Loucy (cell line): Measurements from ENCODE around the gene SLC8B1.
"Not testable (repeated sequence)": the region's sequence is repeated elsewhere in the genome, so short reads cannot be mapped to it uniquely, and the experiment has no call there.

Experiments
- H2AFZ ChIP-seq: fragments of 200-600 bp; sonication (generic); 2 replicates; pipeline ENCODE4 v1.6.0; 2016; ENCODE audit warnings: antibody characterized with exemption, mild to moderate bottlenecking, low read length, moderate library complexity
- H3F3A ChIP-seq: fragments of 200-600 bp; 2 replicates; pipeline ENCODE4 v1.6.0; 2016; ENCODE audit warnings: antibody characterized with exemption, low read depth, mild to moderate bottlenecking
- H3K27me3 ChIP-seq: fragments of 200-600 bp; sonication (generic); 2 replicates; pipeline ENCODE4 v1.6.1; 2014; ENCODE audit warnings: low read length, mild to moderate bottlenecking; ENCODE audit not compliant: insufficient read depth, poor library complexity, severe bottlenecking
- H3K36me3 ChIP-seq: fragments of 200-600 bp; sonication (generic); 2 replicates; pipeline ENCODE4 v1.6.1; 2016; ENCODE audit warnings: low read length; ENCODE audit not compliant: insufficient read depth
- H3K4me1 ChIP-seq: fragments of 200-600 bp; sonication (generic); 2 replicates; pipeline ENCODE4 v1.5.1; 2014; ENCODE audit warnings: low read length, mild to moderate bottlenecking; ENCODE audit not compliant: insufficient read depth, poor library complexity, severe bottlenecking
- H3K4me2 ChIP-seq: fragments of 200-600 bp; sonication (generic); 2 replicates; pipeline ENCODE4 v1.6.0; 2014; ENCODE audit warnings: antibody characterized with exemption, low read length, low read depth, mild to moderate bottlenecking; ENCODE audit not compliant: poor library complexity, severe bottlenecking
- H3K4me3 ChIP-seq: fragments of 200-600 bp; sonication (generic); 2 replicates; pipeline ENCODE4 v1.5.1; 2014; ENCODE audit warnings: low read length, mild to moderate bottlenecking, mixed read lengths; ENCODE audit not compliant: poor library complexity, severe bottlenecking
- H3K79me2 ChIP-seq: fragments of 200-600 bp; sonication (generic); 2 replicates; pipeline ENCODE4 v1.6.1; 2014; ENCODE audit warnings: low read length; ENCODE audit not compliant: insufficient read depth
- H3K9ac ChIP-seq: fragments of 200-600 bp; sonication (generic); 2 replicates; pipeline ENCODE4 v1.6.0; 2014; ENCODE audit warnings: mild to moderate bottlenecking, low read depth, low read length, moderate library complexity; ENCODE audit not compliant: poor library complexity, severe bottlenecking
- H3K9me2 ChIP-seq: fragments of 200-600 bp; sonication (generic); replicated peaks from 2 replicates; pipeline ENCODE4 v1.6.1; 2016; ENCODE audit warnings: low read depth, low read length, mixed read lengths
- H3K9me3 ChIP-seq: fragments of 200-600 bp; sonication (generic); 2 replicates; pipeline ENCODE4 v1.6.1; 2014; ENCODE audit warnings: mild to moderate bottlenecking, antibody characterized with exemption, low read length, low read depth; ENCODE audit not compliant: insufficient read depth
- H4K20me1 ChIP-seq: fragments of 200-600 bp; sonication (generic); 2 replicates; pipeline ENCODE4 v1.6.0; 2014; ENCODE audit warnings: antibody characterized with exemption, low read length, mild to moderate bottlenecking; ENCODE audit not compliant: insufficient read depth, poor library complexity, severe bottlenecking
- EZH2phosphoT487 ChIP-seq: fragments of 200-600 bp; IDR thresholded peaks from 2 replicates; pipeline ENCODE4 v1.6.1; 2018; ENCODE audit warnings: antibody characterized with exemption, mild to moderate bottlenecking, moderate library complexity, borderline replicate concordance
- TF ChIP-seq, protein P1 (sequence below): fragments of 200-600 bp; sonication (generic); conservative IDR thresholded peaks from 2 replicates; pipeline ENCODE4 v1.5.1; 2014; ENCODE audit warnings: mild to moderate bottlenecking, antibody characterized with exemption, low read length

SLC8B1 gene

DNA sequence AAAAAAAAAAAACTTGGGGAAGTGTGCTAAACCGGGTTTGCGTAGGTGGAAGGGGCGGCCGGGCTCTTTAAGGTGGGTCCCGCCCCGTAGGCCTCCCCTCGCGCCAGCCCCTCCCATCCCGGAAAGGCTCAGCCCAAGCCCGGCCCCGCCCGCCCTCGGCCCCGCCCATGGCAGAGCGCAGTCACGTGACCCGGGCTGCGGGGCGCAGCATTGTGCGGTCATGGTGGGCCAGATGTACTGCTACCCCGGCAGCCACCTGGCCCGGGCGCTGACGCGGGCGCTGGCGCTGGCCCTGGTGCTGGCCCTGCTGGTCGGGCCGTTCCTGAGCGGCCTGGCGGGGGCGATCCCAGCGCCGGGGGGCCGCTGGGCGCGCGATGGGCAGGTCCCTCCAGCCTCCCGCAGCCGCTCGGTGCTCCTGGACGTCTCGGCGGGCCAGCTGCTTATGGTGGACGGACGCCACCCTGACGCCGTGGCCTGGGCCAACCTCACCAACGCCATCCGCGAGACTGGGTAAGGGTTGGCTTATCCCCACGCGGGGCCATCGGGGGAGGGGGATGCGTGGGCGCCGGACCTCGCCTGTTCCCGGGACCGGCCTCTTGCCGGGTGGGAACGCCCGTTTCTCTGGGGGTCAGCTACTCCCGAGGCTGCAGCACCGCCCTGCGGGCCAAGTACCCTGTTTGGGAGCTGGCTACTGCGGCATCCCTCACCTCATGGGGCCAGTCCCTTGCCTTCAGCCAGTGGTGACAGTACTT is 23.6 kb upstream of the SLC8B1 start, which contains the start of gene PLBD2:
TSS of gene PLBD2 (plus strand) at position 207 of the 752 bp plus-strand sequence. CDS start at position 221, 14 bp downstream.
- Histone ChIP-seq H3K4me2 (peak within 1 kb of the TSS; percentile 76), H3K79me2 (no peaks in the 10 kb centered on the region), H3K9ac (peak within 1 kb of the TSS; percentile 57), H2AFZ (peak within 1 kb of the TSS; percentile 87), H3K36me3 (no peaks in the 10 kb centered on the region), H3K9me2 (no peaks in the 10 kb centered on the region), H3K9me3 (no peaks in the 10 kb centered on the region), H3F3A (no peaks in the 10 kb centered on the region; the same call in 1 of the 2 replicates), H3K4me1 (peaks cover 7% of the 10 kb centered on the region), H3K27me3 (no peaks in the 10 kb centered on the region), H4K20me1 (no peaks in the 10 kb centered on the region), H3K4me3 (peak within 1 kb of the TSS; percentile 76)
- TF ChIP-seq, protein P1, sequence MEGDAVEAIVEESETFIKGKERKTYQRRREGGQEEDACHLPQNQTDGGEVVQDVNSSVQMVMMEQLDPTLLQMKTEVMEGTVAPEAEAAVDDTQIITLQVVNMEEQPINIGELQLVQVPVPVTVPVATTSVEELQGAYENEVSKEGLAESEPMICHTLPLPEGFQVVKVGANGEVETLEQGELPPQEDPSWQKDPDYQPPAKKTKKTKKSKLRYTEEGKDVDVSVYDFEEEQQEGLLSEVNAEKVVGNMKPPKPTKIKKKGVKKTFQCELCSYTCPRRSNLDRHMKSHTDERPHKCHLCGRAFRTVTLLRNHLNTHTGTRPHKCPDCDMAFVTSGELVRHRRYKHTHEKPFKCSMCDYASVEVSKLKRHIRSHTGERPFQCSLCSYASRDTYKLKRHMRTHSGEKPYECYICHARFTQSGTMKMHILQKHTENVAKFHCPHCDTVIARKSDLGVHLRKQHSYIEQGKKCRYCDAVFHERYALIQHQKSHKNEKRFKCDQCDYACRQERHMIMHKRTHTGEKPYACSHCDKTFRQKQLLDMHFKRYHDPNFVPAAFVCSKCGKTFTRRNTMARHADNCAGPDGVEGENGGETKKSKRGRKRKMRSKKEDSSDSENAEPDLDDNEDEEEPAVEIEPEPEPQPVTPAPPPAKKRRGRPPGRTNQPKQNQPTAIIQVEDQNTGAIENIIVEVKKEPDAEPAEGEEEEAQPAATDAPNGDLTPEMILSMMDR, result no peak
- no peak for TF ChIP-seq EZH2phosphoT487

DNA sequence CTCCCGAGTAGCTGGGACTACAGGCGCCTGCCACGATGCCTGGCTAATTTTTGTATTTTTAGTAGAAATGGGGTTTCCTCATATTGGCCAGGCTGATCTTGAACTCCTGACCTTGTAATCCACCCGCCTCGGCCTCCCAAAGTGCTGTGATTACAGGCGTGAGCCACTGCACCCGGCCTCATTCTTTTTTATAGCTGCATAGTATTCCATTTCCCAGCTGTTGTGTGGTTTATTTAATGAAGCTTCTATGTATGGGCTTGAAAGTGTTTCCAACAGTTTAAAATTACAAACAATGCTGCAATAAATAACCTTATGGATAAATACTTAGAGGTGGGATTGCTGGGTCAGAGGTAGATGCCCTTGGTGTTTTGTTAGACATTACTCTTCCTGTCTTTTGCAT is 19.3 kb upstream of the SLC8B1 start:
- H3K9ac ChIP-seq, H3K79me2 ChIP-seq: not testable (repeated sequence)

DNA sequence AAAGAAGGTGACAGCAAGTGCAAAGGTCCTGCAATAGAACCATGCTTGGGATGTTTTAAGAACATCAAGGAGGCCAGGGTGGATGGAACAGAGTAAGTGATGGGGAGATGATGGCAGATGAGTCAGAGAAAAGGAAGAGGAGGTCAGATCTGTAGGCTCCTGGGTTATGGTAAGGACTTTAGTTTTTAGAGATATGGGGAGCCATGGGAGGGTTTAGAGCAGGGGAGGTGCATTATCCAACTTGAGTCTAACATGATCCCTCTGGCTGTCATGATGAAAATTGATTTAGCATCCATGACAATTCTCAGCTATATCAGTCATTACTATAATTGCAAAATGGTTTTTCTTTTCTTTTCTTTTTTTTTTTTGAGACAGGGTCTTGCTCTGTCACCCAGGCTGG is 16.2 kb upstream of the SLC8B1 start:
- Histone ChIP-seq H3F3A (no peaks in the 10 kb centered on the region), H4K20me1 (no peaks in the 10 kb centered on the region), H3K27me3 (no peaks in the 10 kb centered on the region), H3K4me1 (no peaks in the 10 kb centered on the region), H2AFZ (no peak overlapping the region), H3K79me2 (no peaks in the 10 kb centered on the region), H3K9me2 (no peaks in the 10 kb centered on the region), H3K4me2 (no peak overlapping the region), H3K9ac (no peak overlapping the region), H3K9me3 (no peaks in the 10 kb centered on the region), H3K4me3 (no peak overlapping the region), H3K36me3 (no peaks in the 10 kb centered on the region)
- TF ChIP-seq, protein P1, result no peak
- TF ChIP-seq EZH2phosphoT487, result no peak

More for the DNA sequence above, 19.3 kb upstream of the SLC8B1 start:
- H2AFZ ChIP-seq, H3K4me2 ChIP-seq, H3F3A ChIP-seq, H3K27me3 ChIP-seq, H3K36me3 ChIP-seq, H3K4me1 ChIP-seq, H3K9me2 ChIP-seq, H4K20me1 ChIP-seq, H3K9me3 ChIP-seq, H3K4me3 ChIP-seq: not testable (repeated sequence)
